H9 (cell line): Measurements from ENCODE around the gene RNF145. TPM values are rescaled to one million over a fixed set of nuclear protein-coding genes. Genes with fewer than 3 reads are reported as not detected.

Experiments
- DNase-seq: peaks from one replicate; pipeline ENCODE4 v3.0.0-alpha.2; 2017
- H2AFZ ChIP-seq: one replicate; pipeline ENCODE4 v1.6.1; 2013; ENCODE audit warnings: mild to moderate bottlenecking, low read length, control low read depth, moderate library complexity
- H2AK5ac ChIP-seq: 2 replicates; pipeline ENCODE4 v1.6.1; 2013; ENCODE audit warnings: low read length, control low read depth, mixed read lengths; ENCODE audit not compliant: insufficient read length
- H2BK120ac ChIP-seq: one replicate; pipeline ENCODE4 v1.6.1; 2013; ENCODE audit warnings: low read depth, mild to moderate bottlenecking, low read length, control low read depth, inconsistent platforms; ENCODE audit not compliant: poor library complexity, severe bottlenecking
- H2BK12ac ChIP-seq: 2 replicates; pipeline ENCODE4 v1.6.1; 2013; ENCODE audit warnings: low read length, control low read depth, mixed read lengths, low read depth; ENCODE audit not compliant: insufficient read length
- H2BK15ac ChIP-seq: 2 replicates; pipeline ENCODE4 v1.6.1; 2013; ENCODE audit warnings: low read depth, low read length, control low read depth
- H2BK20ac ChIP-seq: one replicate; pipeline ENCODE4 v1.6.1; 2013; ENCODE audit warnings: low read depth, mild to moderate bottlenecking, low read length, control low read depth, inconsistent platforms; ENCODE audit not compliant: poor library complexity, severe bottlenecking
- H2BK5ac ChIP-seq: 2 replicates; pipeline ENCODE4 v1.6.1; 2013; ENCODE audit warnings: low read length, control low read depth, mixed read lengths; ENCODE audit not compliant: insufficient read length
- H3K14ac ChIP-seq: 2 replicates; pipeline ENCODE4 v1.6.1; 2013; ENCODE audit warnings: low read length, control low read depth; ENCODE audit not compliant: insufficient read depth
- H3K18ac ChIP-seq: 2 replicates; pipeline ENCODE4 v1.6.1; 2013; ENCODE audit warnings: low read depth, mild to moderate bottlenecking, mixed read lengths, low read length, control low read depth; ENCODE audit not compliant: insufficient read length
- H3K23ac ChIP-seq: 2 replicates; pipeline ENCODE4 v1.6.1; 2013; ENCODE audit warnings: low read length, control low read depth, mixed read lengths, low read depth; ENCODE audit not compliant: insufficient read length
- H3K23me2 ChIP-seq: 2 replicates; pipeline ENCODE4 v1.6.1; 2013; ENCODE audit warnings: low read depth, mild to moderate bottlenecking, mixed read lengths, low read length, control low read depth; ENCODE audit not compliant: insufficient read length, poor library complexity, severe bottlenecking
- H3K27ac ChIP-seq: 2 replicates; pipeline ENCODE4 v1.5.1; 2013; ENCODE audit warnings: low read length, control low read depth, mixed read lengths, low read depth; ENCODE audit not compliant: insufficient read length
- H3K27me3 ChIP-seq: 2 replicates; pipeline ENCODE4 v1.6.1; 2013; ENCODE audit warnings: low read length, control low read depth, inconsistent platforms; ENCODE audit not compliant: insufficient read depth
- H3K4ac ChIP-seq: 2 replicates; pipeline ENCODE4 v1.6.1; 2013; ENCODE audit warnings: low read depth, mild to moderate bottlenecking, control low read depth, inconsistent platforms, low read length, moderate library complexity
- H3K4me1 ChIP-seq: 2 replicates; pipeline ENCODE4 v1.6.1; 2013; ENCODE audit warnings: low read length, control low read depth, inconsistent platforms; ENCODE audit not compliant: insufficient read depth
- H3K4me2 ChIP-seq: 2 replicates; pipeline ENCODE4 v1.6.1; 2013; ENCODE audit warnings: low read length, control low read depth, mixed read lengths; ENCODE audit not compliant: insufficient read length, insufficient read depth
- H3K56ac ChIP-seq: 2 replicates; pipeline ENCODE4 v1.6.1; 2013; ENCODE audit warnings: low read depth, mild to moderate bottlenecking, mixed read lengths, low read length, control low read depth; ENCODE audit not compliant: insufficient read length
- H3K79me1 ChIP-seq: 2 replicates; pipeline ENCODE4 v1.6.1; 2013; ENCODE audit warnings: low read depth, mild to moderate bottlenecking, moderate library complexity, low read length, control low read depth, inconsistent platforms; ENCODE audit not compliant: insufficient read depth, poor library complexity, severe bottlenecking
- H3K79me2 ChIP-seq: 2 replicates; pipeline ENCODE4 v1.6.1; 2013; ENCODE audit warnings: low read length, control low read depth, inconsistent platforms; ENCODE audit not compliant: insufficient read depth
- H3K9ac ChIP-seq: 2 replicates; pipeline ENCODE4 v1.6.1; 2013; ENCODE audit warnings: low read length, control low read depth, mixed read lengths; ENCODE audit not compliant: insufficient read length; ENCODE audit errors: extremely low read depth
- H3K9me3 ChIP-seq: one replicate; pipeline ENCODE4 v1.6.1; 2013; ENCODE audit warnings: low read depth, low read length, inconsistent platforms; ENCODE audit not compliant: control insufficient read depth
- H3T11ph ChIP-seq: one replicate; pipeline ENCODE4 v1.6.1; 2013; ENCODE audit warnings: mild to moderate bottlenecking, low read length, control low read depth, inconsistent platforms
- H4K20me1 ChIP-seq: one replicate; pipeline ENCODE4 v1.6.1; 2013; ENCODE audit not compliant: control insufficient read depth, insufficient read length, insufficient read depth
- H4K5ac ChIP-seq: 2 replicates; pipeline ENCODE4 v1.6.1; 2013; ENCODE audit warnings: low read depth, mild to moderate bottlenecking, mixed read lengths, low read length, control low read depth; ENCODE audit not compliant: insufficient read length
- H4K8ac ChIP-seq: replicated peaks from 2 replicates; pipeline ENCODE4 v1.6.1; 2013; ENCODE audit warnings: low read length, control low read depth, mixed read lengths, low read depth; ENCODE audit not compliant: insufficient read length
- H4K91ac ChIP-seq: 2 replicates; pipeline ENCODE4 v1.6.1; 2013; ENCODE audit warnings: low read depth, mild to moderate bottlenecking, moderate library complexity, mixed read lengths, low read length, control low read depth; ENCODE audit not compliant: insufficient read length
- H3K27ac Mint-ChIP-seq, 3 experiments: 2 replicates in 2 of 3; 3 replicates in 1 of 3; pipeline ENCODE4 v1.8.0; 2020 to 2021; ENCODE audit warnings: mixed read lengths in 3 of 3, mild to moderate bottlenecking in 1 of 3, moderate library complexity in 1 of 3
- H3K27me3 Mint-ChIP-seq: 2 replicates; pipeline ENCODE4 v1.8.0; 2021; ENCODE audit warnings: low read depth, mild to moderate bottlenecking, moderate library complexity, mixed read lengths
- H3K36me3 Mint-ChIP-seq, 3 experiments: 2 replicates in 2 of 3; 3 replicates in 1 of 3; pipeline ENCODE4 v1.8.0; 2020 to 2021; ENCODE audit warnings: low read depth in 3 of 3, mixed read lengths in 3 of 3; ENCODE audit not compliant: insufficient read depth in 1 of 3
- H3K4me1 Mint-ChIP-seq, 2 experiments: 2 replicates each; pipeline ENCODE4 v1.8.0; 2020; ENCODE audit warnings: mixed read lengths in 2 of 2
- H3K4me3 Mint-ChIP-seq, 2 experiments: 2 replicates in 1 of 2; 3 replicates in 1 of 2; pipeline ENCODE4 v1.8.0; 2020 to 2021; ENCODE audit warnings: mild to moderate bottlenecking in 2 of 2, mixed read lengths in 2 of 2, moderate library complexity in 1 of 2
- H3K9me3 Mint-ChIP-seq, 2 experiments: 2 replicates in 1 of 2; 3 replicates in 1 of 2; pipeline ENCODE4 v1.8.0; 2020; ENCODE audit warnings: mild to moderate bottlenecking in 2 of 2, mixed read lengths in 2 of 2, moderate library complexity in 1 of 2
- WGBS: extraction: QIAGEN DNeasy Blood & Tissue Kit; methylation state at CpG from one replicate; pipeline ENCODE4 v1.1.7; 2013; ENCODE audit warnings: missing lambda C conversion rate, low lambda C conversion rate, mixed read lengths; ENCODE audit not compliant: insufficient read length; ENCODE audit errors: extremely low coverage; 5-methylcytosine and 5-hydroxymethylcytosine counted together
- total RNA-seq: library from RNA; stranded (reverse); gene quantifications from 2 replicates; pipeline ENCODE4 v1.2.1, GENCODE V29; 2021
- TF ChIP-seq, protein P1 (sequence below): fragments of 200-600 bp; sonication (generic); conservative IDR thresholded peaks from 3 replicates; pipeline ENCODE4 v1.8.0; 2021; ENCODE audit warnings: antibody characterized with exemption, mild to moderate bottlenecking

The RNF145 gene
- total RNA-seq, 1 experiment from 2014 or later = 59.1 TPM

DNA sequence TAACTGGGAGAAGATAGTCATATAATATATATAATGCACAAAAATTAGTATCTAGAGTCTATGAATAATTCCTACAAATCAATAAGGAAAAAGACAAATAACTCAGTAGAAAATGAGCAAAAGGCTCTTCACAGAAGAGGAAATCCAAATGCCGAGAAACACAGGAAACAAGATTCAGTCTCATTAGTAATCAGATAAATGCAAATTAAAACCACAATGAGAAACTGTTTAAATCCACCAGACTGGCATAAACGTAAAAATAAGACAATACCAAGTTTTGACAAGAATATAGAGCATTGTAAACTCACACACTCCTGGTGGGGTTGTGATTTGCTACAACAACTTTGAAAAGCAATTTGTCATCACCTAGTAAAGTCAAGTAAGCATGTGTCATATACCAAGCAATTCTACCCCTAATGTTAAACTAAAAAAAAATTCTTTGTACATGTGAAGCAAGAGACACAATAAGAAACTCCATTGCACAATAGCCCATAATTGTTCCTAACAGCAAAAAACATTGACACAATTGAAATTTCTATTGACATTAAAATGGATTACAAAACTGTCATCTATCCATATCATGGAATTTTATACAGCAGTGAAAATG, 32.7 kb upstream of the RNF145 start:
- Histone ChIP-seq H3K79me2 (no peaks in the 10 kb centered on the region), H3K9ac (no peak overlapping the region), H3K9me3 (no peaks in the 10 kb centered on the region), H3K14ac (no peak overlapping the region), H2BK120ac (no peak overlapping the region), H2BK12ac (no peak overlapping the region), H2BK20ac (no peak overlapping the region), H4K8ac (no peak overlapping the region), H2BK5ac (no peak overlapping the region), H3K18ac (no peak overlapping the region), H2AK5ac (no peak overlapping the region), H3K56ac (no peak overlapping the region), H3K79me1 (no peaks in the 10 kb centered on the region), H3K27me3 (no peaks in the 10 kb centered on the region), H3K23ac (no peak overlapping the region), H3K4ac (no peak overlapping the region), H3K4me1 (no peaks in the 10 kb centered on the region), H3K23me2 (no peaks in the 10 kb centered on the region), H4K91ac (no peak overlapping the region), H3T11ph (no peak overlapping the region), H2BK15ac (no peak overlapping the region), H2AFZ (no peak overlapping the region), H4K20me1 (no peaks in the 10 kb centered on the region), H3K27ac (no peak overlapping the region), H4K5ac (no peak overlapping the region), H3K4me2 (no peak overlapping the region)
- WGBS = no CpG with 5 or more reads among the region's 2 CpGs
- DNase-seq = no peak
- TF ChIP-seq, protein P1, sequence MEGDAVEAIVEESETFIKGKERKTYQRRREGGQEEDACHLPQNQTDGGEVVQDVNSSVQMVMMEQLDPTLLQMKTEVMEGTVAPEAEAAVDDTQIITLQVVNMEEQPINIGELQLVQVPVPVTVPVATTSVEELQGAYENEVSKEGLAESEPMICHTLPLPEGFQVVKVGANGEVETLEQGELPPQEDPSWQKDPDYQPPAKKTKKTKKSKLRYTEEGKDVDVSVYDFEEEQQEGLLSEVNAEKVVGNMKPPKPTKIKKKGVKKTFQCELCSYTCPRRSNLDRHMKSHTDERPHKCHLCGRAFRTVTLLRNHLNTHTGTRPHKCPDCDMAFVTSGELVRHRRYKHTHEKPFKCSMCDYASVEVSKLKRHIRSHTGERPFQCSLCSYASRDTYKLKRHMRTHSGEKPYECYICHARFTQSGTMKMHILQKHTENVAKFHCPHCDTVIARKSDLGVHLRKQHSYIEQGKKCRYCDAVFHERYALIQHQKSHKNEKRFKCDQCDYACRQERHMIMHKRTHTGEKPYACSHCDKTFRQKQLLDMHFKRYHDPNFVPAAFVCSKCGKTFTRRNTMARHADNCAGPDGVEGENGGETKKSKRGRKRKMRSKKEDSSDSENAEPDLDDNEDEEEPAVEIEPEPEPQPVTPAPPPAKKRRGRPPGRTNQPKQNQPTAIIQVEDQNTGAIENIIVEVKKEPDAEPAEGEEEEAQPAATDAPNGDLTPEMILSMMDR = no peak
- Mint-ChIP-seq H3K27ac (no peak overlapping the region), H3K4me1 (no peaks in the 10 kb centered on the region; a peak in 1 of 4 replicates), H3K4me3 (no peak overlapping the region), H3K27me3 (peaks cover 37% of the 10 kb centered on the region), H3K9me3 (no peaks in the 10 kb centered on the region), H3K36me3 (no peaks in the 10 kb centered on the region)
